Stromal cell of bone marrow (primary cell): ENCODE data around the gene EYA4.
A peak's percentile ranks its signal among the peaks of the same experiment; 100 is the strongest.

Experiments used
- DNase-seq: peaks from one replicate; pipeline ENCODE4 v3.0.0-alpha.2; 2012; ENCODE audit warnings: low read depth

EYA4 gene

DNA sequence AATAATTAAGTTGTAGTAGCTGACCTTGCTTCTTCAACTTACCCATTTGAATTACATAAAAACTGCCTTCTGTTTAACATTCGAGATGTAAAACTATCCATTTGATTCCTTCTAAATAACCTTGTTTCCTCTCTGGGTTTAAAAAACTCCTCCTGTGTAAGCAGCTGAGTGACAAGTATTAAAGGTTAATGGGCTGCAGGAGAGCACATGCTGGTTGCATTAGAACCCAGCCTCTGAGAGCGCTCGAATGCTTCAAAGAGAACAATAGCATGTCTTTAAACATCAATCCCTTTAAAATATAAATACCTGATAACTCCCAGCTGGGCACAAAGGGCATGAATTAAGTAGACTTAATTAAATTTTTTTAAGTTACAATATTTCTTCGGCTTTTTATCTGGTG lies 215.8 kb downstream of the EYA4 start:
- no peak for DNase-seq

GRCh38 chr6:133460101-133460500 lies 218.9 kb downstream of the EYA4 start:
- no peak for DNase-seq

GRCh38 chr6:133463790-133464189 lies 222.6 kb downstream of the EYA4 start:
- no peak for DNase-seq

GRCh38 chr6:133466680-133467079 lies 225.5 kb downstream of the EYA4 start:
- peak; percentile 1 for DNase-seq

DNA sequence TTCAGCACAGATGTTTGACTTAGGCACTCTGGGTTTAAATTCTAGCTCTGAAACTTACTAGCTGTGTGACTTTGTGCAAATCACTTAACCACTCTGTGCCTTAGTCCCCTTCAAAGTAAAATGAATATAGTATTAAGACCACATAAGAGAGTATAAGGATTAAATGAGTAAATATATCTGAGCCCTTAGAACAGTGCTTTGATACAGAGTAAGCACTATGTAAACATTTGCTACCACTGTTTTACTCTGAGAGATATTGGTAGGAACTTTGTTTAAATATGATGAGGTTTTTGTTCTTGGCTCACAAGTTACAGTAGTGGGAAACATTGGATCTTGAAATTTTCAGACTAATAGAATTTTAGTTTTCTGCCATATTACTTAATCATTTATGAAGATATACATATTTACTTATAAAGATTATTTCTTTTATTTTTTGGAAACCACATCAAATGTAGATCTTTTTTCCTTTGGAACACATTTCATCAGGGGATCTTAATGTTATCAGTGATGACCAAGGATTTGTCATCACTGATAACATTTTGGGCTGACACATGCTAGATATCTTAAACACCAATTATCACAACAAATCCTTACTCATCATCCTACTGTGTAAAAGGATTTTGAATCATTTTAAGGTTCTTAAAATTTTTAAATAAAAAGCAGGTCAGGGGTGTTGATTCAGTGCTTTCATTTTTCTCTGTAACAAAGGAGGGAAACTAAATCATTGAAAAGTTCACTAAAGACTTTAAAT lies 226.2 kb downstream of the EYA4 start:
- no peak for DNase-seq

DNA sequence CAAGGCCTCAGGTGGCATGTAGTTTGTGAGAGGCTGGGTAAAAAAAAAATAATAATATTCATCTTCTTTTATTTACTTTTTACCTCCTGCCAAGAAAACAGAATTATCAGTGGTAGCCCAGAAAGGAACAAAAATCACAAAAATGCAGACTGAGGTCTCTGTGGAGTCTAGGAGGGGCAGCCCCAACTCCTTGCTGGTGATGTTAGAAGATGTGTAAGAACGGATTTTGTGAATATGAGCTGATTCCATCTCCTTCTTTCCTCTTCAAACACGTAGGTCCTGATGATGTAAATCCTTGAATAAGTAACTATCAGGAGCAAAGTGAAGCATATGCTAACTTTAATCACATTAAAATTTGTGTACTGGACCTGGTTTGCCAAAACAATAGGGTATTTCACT lies 226.8 kb downstream of the EYA4 start:
- no peak for DNase-seq

DNA sequence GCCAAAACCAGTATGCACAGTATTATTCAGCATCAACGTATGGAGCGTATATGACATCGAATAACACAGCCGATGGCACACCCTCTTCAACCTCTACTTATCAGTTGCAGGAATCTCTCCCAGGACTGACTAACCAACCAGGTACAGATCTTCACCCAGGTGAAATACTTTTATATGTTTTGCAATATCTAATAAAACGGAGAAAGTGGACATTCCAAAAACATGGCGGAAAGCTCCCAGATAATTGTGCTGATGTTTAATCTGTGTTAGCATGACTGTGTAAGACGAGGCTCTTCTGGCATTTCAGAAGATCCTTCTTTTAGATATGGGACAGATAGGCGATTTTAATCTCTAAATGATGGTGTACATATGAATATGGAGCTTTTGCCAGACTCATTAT lies 227.4 kb downstream of the EYA4 start:
- DNase-seq, result no peak

DNA sequence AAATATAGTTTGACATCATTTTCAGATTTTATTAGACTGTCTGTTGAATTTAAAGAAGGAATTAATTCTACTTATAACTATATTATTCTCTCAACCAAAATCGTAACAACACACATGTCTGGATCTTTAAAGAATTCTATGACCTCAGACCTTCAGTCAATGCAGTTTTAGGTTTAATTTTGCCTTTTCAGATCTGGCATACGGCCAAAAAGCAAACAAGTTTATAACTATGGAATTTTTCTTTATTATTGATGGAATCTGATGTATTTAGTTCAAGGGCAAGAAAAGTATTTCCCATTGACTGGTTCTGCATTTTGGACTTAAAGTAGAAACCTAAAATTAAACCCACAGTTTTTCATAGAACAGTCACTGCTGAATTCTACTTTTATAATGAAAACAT lies 233.4 kb downstream of the EYA4 start:
- no peak for DNase-seq

GRCh38 chr6:133478673-133479072 lies 237.5 kb downstream of the EYA4 start:
- no peak for DNase-seq

- no peak for DNase-seq
Observed at GRCh38 chr6:133487174-133487573, 246.0 kb downstream of the EYA4 start.

GRCh38 chr6:133495205-133495903 lies 254.2 kb downstream of the EYA4 start:
- no peak for DNase-seq

GRCh38 chr6:133499662-133500061 lies 258.5 kb downstream of the EYA4 start:
- DNase-seq, result no peak

- DNase-seq, result no peak
Observed at GRCh38 chr6:133501675-133502270, 260.6 kb downstream of the EYA4 start.

DNA sequence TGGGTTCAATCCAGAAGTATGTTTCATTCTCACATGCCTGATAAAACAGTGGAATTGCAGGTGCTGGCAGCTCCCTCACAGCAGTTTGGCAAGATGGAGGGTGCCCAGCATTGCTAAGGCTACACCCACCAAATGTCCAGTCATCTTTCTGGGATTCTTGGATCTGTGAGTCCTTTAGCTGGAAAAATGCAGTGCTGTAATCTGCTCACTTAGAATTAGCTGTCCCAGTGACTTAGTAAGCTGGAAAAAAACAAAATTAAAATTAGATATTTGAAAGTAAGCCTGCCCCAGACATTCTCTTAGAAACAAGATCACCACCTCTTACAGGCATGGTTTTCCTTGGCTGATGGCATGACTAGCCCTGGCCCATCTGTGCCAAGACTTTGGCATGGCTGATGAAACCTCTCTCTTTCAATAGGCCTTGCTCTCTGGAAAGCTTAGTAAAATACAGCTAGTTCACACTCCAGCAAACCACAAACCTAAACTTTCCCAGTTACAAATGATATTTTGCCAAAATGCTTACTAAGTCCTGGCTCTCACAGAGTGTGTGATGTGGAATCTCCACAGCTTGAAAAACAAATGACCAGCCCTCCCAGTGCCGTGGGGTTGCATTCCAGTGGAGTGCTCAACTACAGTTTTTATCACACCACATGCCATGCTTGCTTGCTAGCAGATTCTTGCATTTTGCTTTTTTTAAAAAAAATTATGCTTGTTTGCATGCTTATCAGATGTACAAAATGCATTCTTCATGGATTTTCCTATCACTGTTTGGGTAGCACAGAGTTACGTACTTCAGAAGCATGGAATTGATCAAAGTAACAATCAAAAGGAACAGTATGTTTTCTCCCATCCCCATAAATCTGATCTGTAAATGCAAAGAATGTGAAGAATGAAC lies 261.5 kb downstream of the EYA4 start:
- DNase-seq, result peak; percentile 94

DNA sequence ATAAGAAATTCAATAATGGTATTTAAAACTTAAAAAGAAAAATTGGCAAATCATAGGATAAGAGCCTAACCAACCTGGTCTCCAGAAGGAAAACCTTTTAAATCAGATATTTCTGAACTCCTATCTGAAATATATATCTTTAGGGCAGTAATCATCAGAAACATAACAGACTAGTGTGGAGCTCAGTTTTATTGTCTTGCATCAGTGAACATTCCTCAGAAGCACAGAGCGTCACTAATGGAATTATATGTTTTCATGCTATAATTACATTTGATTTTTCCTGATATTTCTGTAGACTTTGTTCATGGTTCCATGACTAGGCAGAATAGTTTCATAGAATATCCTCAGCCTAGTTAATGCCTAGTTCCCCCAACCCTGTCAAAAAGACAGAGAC lies 262.2 kb downstream of the EYA4 start:
- no peak for DNase-seq

DNA sequence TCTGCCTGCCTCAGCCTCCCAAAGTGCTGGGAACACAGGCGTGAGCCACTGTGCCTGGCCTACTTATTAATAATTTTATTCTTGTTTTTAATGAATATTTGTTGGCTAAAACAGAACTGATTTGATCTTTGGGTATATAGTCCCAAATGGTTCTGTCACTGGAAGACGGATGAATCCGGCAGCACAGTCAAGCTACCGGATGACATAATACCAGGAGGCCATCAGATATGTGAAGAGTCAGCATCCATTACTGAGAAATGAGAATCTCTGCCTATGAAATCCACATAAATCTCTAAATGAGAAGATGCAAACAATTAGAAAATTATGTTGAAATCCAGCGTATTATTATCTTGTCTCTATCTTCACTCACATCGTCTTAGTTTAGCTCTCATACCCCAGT lies 263.0 kb downstream of the EYA4 start:
- DNase-seq, result no peak

DNA sequence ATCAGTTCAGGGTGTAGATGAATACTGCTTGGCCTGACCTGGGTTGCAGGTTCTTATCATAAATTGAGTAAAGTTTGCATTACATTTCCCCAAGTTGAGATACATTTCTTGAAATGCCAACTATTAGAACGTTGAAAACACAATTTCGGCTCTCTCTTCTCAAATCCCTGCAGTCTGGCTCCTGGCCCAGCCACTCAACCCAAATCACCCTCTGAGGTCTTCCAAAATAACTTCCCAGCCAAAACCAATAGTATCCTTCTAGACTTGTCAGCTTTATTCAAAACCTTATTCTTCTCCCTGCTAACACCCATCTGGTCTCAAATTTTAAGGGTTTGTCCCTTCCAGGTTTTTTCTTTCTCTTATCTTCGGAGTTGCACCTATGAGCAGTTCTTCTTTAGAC lies 263.6 kb downstream of the EYA4 start:
- peak; percentile 35 for DNase-seq

- no peak for DNase-seq
Observed at GRCh38 chr6:133505681-133506080, 264.5 kb downstream of the EYA4 start.

DNA sequence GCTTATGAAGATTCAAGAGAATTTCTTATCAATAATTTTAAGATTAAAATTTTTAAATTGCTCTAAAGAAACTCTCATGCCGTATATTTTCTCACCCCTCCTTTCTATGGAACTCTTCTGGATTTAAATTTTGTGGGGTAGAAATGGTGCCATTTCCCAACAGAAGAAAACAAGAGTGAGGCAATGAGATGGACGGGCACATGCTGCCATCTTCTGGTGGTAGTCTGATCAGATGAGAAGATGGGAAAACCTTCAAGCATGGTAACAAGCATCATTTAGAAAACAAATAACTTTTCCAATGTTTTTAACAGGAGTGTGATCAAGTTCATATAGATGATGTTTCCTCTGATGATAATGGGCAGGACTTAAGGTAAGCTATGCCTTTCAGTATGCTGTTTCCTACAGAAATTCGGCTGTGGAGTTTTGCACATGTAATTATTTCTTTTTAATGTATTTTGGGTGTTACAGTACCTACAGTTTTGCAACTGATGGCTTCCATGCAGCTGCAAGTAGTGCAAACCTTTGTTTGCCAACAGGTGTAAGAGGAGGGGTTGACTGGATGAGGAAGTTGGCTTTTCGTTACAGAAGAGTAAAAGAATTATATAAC lies 271.4 kb downstream of the EYA4 start:
- peak; percentile 40 for DNase-seq

DNA sequence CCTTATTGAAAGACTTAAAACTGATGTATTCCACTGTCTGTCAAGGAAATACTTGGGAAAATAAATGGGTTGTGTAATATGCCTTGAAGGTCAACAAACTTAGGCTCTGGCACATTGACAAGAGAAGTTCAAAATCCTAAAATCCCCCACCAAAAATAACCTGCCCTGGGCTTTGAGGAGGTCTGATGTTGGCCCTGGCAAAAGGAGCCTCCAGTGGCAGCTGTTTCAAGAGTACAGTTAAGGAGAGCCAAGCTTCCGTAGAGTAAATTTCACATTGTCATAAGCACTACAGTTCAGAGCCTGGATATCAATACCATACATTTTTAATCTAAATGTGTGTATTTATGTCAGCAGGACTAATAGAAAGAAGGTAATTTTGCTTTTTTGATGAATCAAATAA lies 282.7 kb downstream of the EYA4 start:
- DNase-seq, result no peak

DNA sequence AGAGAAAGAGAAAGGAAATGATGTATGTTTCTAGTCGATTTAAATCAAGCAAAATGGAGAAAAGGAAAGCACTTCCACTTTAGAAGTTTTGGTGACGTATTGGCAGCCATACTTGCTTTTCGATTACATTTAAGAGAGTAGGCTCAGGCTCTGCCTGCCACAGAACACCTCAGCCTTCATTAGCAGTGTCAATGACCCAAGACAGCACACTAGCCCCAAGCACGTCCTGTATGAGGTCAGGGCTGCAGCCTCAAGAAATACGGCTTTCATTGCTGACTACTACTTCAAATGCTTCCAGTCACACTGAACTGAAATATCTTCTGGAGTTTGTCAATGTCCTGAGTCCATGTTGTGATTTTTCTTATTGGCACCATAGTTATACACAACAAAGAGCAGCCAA lies 285.3 kb downstream of the EYA4 start:
- DNase-seq, result no peak

GRCh38 chr6:133528566-133528965 lies 287.4 kb downstream of the EYA4 start:
- no peak for DNase-seq
